Measurements from ENCODE around the gene LRRC23.

LRRC23 gene

GRCh38 chr12:6959058-6959804, 54.6 kb downstream of the LRRC23 start:
- peak; percentile 87 for DNase-seq

- DNase-seq = no peak
Observed at GRCh38 chr12:6959805-6960592, 55.4 kb downstream of the LRRC23 start.

- peak; percentile 77 for DNase-seq
Observed at GRCh38 chr12:6960593-6961277, 56.1 kb downstream of the LRRC23 start.

GRCh38 chr12:6961278-6961694, 56.7 kb downstream of the LRRC23 start:
- peak; percentile 94 for DNase-seq

GRCh38 chr12:6961695-6962284, 57.2 kb downstream of the LRRC23 start:
- DNase-seq = peak; percentile 58

- DNase-seq = no peak
Observed at GRCh38 chr12:6962285-6963015, 57.8 kb downstream of the LRRC23 start.

GRCh38 chr12:6963016-6963731, 58.6 kb downstream of the LRRC23 start:
- DNase-seq = no peak

Measured in activated CD4-positive, alpha-beta T cell treated with anti-CD3 and anti-CD28 coated beads, Interleukin-2, amount 50 U/mL, for 16 hours (primary cell).